B cell (primary cell): Measurements from ENCODE around the gene CACTIN. TPM values are rescaled to one million over a fixed set of nuclear protein-coding genes. Genes with fewer than 3 reads are reported as not detected.

Experiments
- ATAC-seq: fragments of 200-7000 bp; cut with Tn5 transposase; one replicate; pipeline ENCODE4 v1.10.0; 2021; ENCODE audit warnings: low read depth, mild to moderate bottlenecking, moderate number of reproducible peaks, moderate library complexity
- CTCF ChIA-PET: fragments of 350-600 bp; sonication (Branson Sonifier 250); formaldehyde crosslinking; loops from one replicate; lab custom pipeline; 2021; ENCODE audit warnings: antibody characterized with exemption, inconsistent platforms; lab: Charles Lee
- POLR2A ChIA-PET: fragments of 350-600 bp; sonication (Branson Sonifier 250); formaldehyde crosslinking; loops from one replicate; lab custom pipeline; 2021; ENCODE audit warnings: antibody characterized with exemption; lab: Charles Lee
- DNase-seq: peaks from one replicate; pipeline ENCODE4 v3.0.0; 2013
- H2AFZ ChIP-seq: 2 replicates; pipeline ENCODE4 v1.6.1; 2012; ENCODE audit warnings: mild to moderate bottlenecking, low read depth, low read length; ENCODE audit not compliant: insufficient read depth, poor library complexity, severe bottlenecking
- H3K27ac ChIP-seq, 2 donors: 1 replicate in 1 of 2; 2 replicates in 1 of 2; pipeline ENCODE4 v1.5.1; 2012 to 2013; ENCODE audit warnings: low read length in 2 of 2, mild to moderate bottlenecking in 2 of 2, moderate library complexity in 1 of 2
- H3K27me3 ChIP-seq, 4 experiments: fragments of 200-600 bp in 1 of 4; sonication (generic) in 1 of 4; replicated peaks in 1 of 4; 1 replicate in 2 of 4; 2 replicates in 2 of 4; pipeline versions ENCODE4 v1.6.1 to v1.7.0; 2013 to 2016; ENCODE audit warnings: low read length in 3 of 4, mild to moderate bottlenecking in 2 of 4, mixed read lengths in 1 of 4, moderate library complexity in 1 of 4; ENCODE audit not compliant: insufficient read depth in 4 of 4, control insufficient read depth in 3 of 4; ENCODE audit errors: control extremely low read depth in 1 of 4
- H3K36me3 ChIP-seq, 2 experiments: replicated peaks in 1 of 2; 1 replicate in 1 of 2; 2 replicates in 1 of 2; pipeline versions ENCODE4 v1.6.1 to v1.7.1; 2013; ENCODE audit warnings: low read length in 1 of 2; ENCODE audit not compliant: insufficient read depth in 2 of 2, control insufficient read depth in 1 of 2; ENCODE audit errors: control extremely low read depth in 1 of 2, extremely low read depth in 1 of 2
- H3K4me1 ChIP-seq, 2 donors: fragments of 200-600 bp in 1 of 2; sonication (generic) in 1 of 2; 1 replicate in 1 of 2; 2 replicates in 1 of 2; pipeline versions ENCODE4 v1.5.1 to v1.6.1; 2013 to 2017; ENCODE audit warnings: low read length in 2 of 2; ENCODE audit not compliant: control insufficient read depth in 2 of 2, insufficient read depth in 2 of 2
- H3K4me2 ChIP-seq: replicated peaks from 2 replicates; pipeline ENCODE3; 2012; ENCODE audit warnings: mild to moderate bottlenecking, low read depth, low read length; ENCODE audit not compliant: poor library complexity, severe bottlenecking
- H3K4me3 ChIP-seq, 5 experiments: fragments of 200-600 bp in 1 of 5; sonication (generic) in 1 of 5; 1 replicate in 3 of 5; 2 replicates in 2 of 5; pipeline versions ENCODE4 v1.5.1 to v1.7.0; 2011 to 2016; ENCODE audit warnings: low read length in 4 of 5, mild to moderate bottlenecking in 4 of 5, low read depth in 2 of 5, control low read depth in 1 of 5, moderate library complexity in 1 of 5; ENCODE audit not compliant: insufficient read depth in 1 of 5; ENCODE audit errors: control extremely low read depth in 1 of 5, extremely low read depth in 1 of 5
- H3K79me2 ChIP-seq: fragments of 200-600 bp; sonication (generic); one replicate; pipeline ENCODE4 v1.6.0; 2016; ENCODE audit warnings: low read length; ENCODE audit not compliant: control insufficient read depth, insufficient read depth
- H3K9ac ChIP-seq: fragments of 200-600 bp; sonication (generic); 2 replicates; pipeline ENCODE4 v1.6.1; 2017; ENCODE audit warnings: mild to moderate bottlenecking, low read length, moderate library complexity
- H3K9me3 ChIP-seq, 3 donors: one replicate each; pipeline versions ENCODE4 v1.6.1 to v1.7.1; 2013; ENCODE audit warnings: low read length in 2 of 3; ENCODE audit not compliant: control insufficient read depth in 2 of 3, insufficient read depth in 1 of 3; ENCODE audit errors: control extremely low read depth in 1 of 3
- H4K20me1 ChIP-seq: 2 replicates; pipeline ENCODE4 v1.6.0; 2012; ENCODE audit warnings: mild to moderate bottlenecking, low read length; ENCODE audit not compliant: insufficient read depth, control insufficient read depth, poor library complexity, severe bottlenecking
- H3K27ac Mint-ChIP-seq: one replicate; pipeline ENCODE4 v1.8.0; 2021; ENCODE audit warnings: mixed read lengths
- H3K27me3 Mint-ChIP-seq: one replicate; pipeline ENCODE4 v1.8.0; 2021; ENCODE audit warnings: mixed read lengths
- H3K4me1 Mint-ChIP-seq: one replicate; pipeline ENCODE4 v1.8.0; 2021; ENCODE audit warnings: mixed read lengths
- H3K4me3 Mint-ChIP-seq: one replicate; pipeline ENCODE4 v1.8.0; 2021; ENCODE audit warnings: mixed read lengths
- H3K9me3 Mint-ChIP-seq: one replicate; pipeline ENCODE4 v1.8.0; 2022; ENCODE audit warnings: mixed read lengths; ENCODE audit not compliant: insufficient read depth
- EZH2 ChIP-seq: IDR thresholded peaks from 2 replicates; pipeline ENCODE4 v1.6.1; 2012; ENCODE audit warnings: borderline replicate concordance, low read depth, mild to moderate bottlenecking, moderate library complexity, low read length; ENCODE audit not compliant: insufficient read depth, poor library complexity, severe bottlenecking
- WGBS: methylation state at CpG from one replicate; pipeline ENCODE4 v1.1.5; 2013; ENCODE audit warnings: missing lambda C conversion rate; ENCODE audit not compliant: insufficient coverage; 5-methylcytosine and 5-hydroxymethylcytosine counted together
- intact Hi-C: fragments of 100-400 bp; cut with micrococcal nuclease; formaldehyde crosslinking; loops from one replicate; pipeline ENCODE4 v1.10.0; 2022
- polyA plus RNA-seq: library from polyadenylated mRNA; depleted of rRNA; stranded (reverse); fragments of >200 nt; gene quantifications from 2 replicates; pipeline ENCODE4 v1.2.3, GENCODE V29; 2012
- total RNA-seq, 2 donors: library from RNA; stranded (reverse); fragments of 120-200 nt in 1 of 2; gene quantifications; 1 replicate in 1 of 2; 2 replicates in 1 of 2; pipeline versions ENCODE4 v1.2.3 to v1.2.4, GENCODE V29; 2013 to 2022
- TF ChIP-seq, protein P1 (sequence below): fragments of 200-600 bp; IDR thresholded peaks from one replicate; pipeline ENCODE4 v1.8.0; 2022; ENCODE audit warnings: antibody characterized with exemption, mild to moderate bottlenecking

The CACTIN gene
- total and polyA plus RNA-seq, 2 donors (not counting 1 experiment from before 2014, with no cell fraction given), result 40.6 to 41.8 TPM

DNA sequence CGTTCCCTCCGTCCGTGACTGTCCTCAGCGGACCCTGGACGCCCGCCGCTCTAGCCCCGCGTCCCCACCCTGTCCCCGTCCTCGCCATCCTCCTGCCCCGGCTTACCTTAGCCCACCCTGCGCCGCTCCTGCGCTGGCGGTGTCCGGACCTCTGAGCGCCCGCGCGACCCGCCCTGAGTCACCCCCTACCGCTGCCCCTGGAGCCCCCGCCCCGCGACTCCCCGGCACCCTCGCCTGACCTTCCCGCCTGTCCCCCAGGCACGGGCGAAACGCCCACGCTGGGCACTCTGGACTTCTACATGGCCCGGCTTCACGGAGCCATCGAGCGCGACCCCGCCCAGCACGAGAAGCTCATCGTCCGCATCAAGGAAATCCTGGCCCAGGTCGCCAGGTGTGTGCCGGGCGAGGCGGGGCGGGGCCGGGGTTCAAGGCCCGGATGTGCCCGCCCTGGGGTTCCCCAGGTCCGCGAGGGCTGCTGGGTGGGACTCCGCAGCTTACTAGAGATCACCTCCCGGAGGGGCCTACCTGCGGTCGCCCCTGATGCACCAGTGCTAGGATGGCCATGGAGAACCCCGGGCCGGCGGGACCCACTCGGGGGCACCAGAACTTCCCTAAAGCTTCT is 48.8 kb downstream of the CACTIN start:
- Histone ChIP-seq H3K79me2 (no peaks in the 10 kb centered on the region), H2AFZ (no peak overlapping the region), H3K4me3 (no peak overlapping the region), H3K4me1 (peaks cover 8 to 9% of the 10 kb centered on the region in 2 donors), H3K4me2 (no peak overlapping the region), H3K36me3 (no peaks in the 10 kb centered on the region), H3K9me3 (peaks cover 0 to 15% (median 0%) of the 10 kb centered on the region in 3 donors), H4K20me1 (peaks cover 7% of the 10 kb centered on the region), H3K27ac (no peak overlapping the region), H3K9ac (no peak overlapping the region), H3K27me3 (no peaks in the 10 kb centered on the region)
- H3K4me3 Mint-ChIP-seq, result no peak overlapping the region
- POLR2A ChIA-PET, result no interaction called here
- ATAC-seq (no peak), DNase-seq (no peak)
- H3K27me3 Mint-ChIP-seq, result no peaks in the 10 kb centered on the region
- CTCF ChIA-PET, result no interaction called here
- intact Hi-C loops, result no loop called here
- TF ChIP-seq, protein P1, sequence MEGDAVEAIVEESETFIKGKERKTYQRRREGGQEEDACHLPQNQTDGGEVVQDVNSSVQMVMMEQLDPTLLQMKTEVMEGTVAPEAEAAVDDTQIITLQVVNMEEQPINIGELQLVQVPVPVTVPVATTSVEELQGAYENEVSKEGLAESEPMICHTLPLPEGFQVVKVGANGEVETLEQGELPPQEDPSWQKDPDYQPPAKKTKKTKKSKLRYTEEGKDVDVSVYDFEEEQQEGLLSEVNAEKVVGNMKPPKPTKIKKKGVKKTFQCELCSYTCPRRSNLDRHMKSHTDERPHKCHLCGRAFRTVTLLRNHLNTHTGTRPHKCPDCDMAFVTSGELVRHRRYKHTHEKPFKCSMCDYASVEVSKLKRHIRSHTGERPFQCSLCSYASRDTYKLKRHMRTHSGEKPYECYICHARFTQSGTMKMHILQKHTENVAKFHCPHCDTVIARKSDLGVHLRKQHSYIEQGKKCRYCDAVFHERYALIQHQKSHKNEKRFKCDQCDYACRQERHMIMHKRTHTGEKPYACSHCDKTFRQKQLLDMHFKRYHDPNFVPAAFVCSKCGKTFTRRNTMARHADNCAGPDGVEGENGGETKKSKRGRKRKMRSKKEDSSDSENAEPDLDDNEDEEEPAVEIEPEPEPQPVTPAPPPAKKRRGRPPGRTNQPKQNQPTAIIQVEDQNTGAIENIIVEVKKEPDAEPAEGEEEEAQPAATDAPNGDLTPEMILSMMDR, result no peak
- no peak for TF ChIP-seq EZH2
- WGBS, result 96% methylated on average over 57 of the region's 60 CpGs
- H3K27ac Mint-ChIP-seq, result no peak overlapping the region
- no peaks in the 10 kb centered on the region for H3K9me3 Mint-ChIP-seq
- peaks cover 5% of the 10 kb centered on the region for H3K4me1 Mint-ChIP-seq

DNA sequence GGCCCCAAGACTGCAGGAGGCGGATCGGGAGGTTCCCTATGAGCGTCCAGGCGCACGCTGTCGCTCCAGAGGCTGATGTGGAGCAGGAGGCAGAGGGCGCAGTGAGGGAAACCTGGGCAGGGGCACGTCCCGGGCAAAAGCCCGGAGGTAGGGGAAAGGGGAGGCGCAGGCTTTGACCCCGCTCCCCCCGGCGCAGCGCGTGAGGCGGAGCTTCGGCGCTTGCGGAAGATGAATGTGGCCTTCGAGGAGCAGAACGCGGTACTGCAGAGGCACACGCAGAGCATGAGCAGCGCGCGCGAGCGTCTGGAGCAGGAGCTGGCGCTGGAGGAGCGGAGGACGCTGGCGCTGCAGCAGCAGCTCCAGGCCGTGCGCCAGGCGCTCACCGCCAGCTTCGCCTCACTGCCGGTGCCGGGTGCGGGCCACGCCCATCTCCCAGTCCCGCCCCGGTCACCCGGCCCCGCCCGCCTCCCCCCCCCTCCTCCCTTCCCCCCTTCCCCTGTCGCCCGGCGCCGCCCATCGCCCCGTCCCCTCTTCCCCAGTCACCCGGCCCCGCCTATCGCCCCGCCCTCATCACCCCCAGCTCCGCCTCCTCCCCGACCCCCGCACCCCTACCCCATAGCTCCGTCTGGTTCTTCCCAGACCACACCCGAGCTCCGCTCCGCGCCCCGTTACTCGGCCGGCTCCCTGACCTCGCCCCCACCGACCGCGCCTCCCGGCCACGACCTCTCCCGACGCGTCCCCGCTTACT is 49.7 kb downstream of the CACTIN start:
- no peak overlapping the region for H3K27ac ChIP-seq
- intact Hi-C loops, result no loop called here
- WGBS, result 82% methylated on average over 42 of the region's 78 CpGs
- H3K27me3 ChIP-seq, result no peaks in the 10 kb centered on the region
- DNase-seq (no peak), ATAC-seq (no peak)
- Mint-ChIP-seq H3K9me3 (no peaks in the 10 kb centered on the region), H3K4me3 (peak overlapping the region; percentile 32), H3K4me1 (peaks cover 12% of the 10 kb centered on the region), H3K27me3 (no peaks in the 10 kb centered on the region), H3K27ac (no peak overlapping the region)
- H3K4me3 ChIP-seq, result peak overlapping the region in 2 of 5 experiments; percentile 17 to 35
- H4K20me1 ChIP-seq, result peaks cover 7% of the 10 kb centered on the region
- H3K36me3 ChIP-seq, result no peaks in the 10 kb centered on the region
- TF ChIP-seq EZH2, result no peak
- TF ChIP-seq, protein P1, result no peak
- H3K4me2 ChIP-seq, result peak overlapping the region; percentile 55
- no peaks in the 10 kb centered on the region for H3K79me2 ChIP-seq
- H2AFZ ChIP-seq, result no peak overlapping the region
- peaks cover 12 to 15% of the 10 kb centered on the region in 2 donors for H3K4me1 ChIP-seq
- H3K9me3 ChIP-seq, result peaks cover 0 to 15% (median 0%) of the 10 kb centered on the region in 3 donors
- no peak overlapping the region for H3K9ac ChIP-seq
- ChIA-PET POLR2A (no interaction called here), CTCF (interaction anchor here (1.3 to 1.9 kb wide), 2 partner anchors 22 to 32 kb away, joined by 4 to 7 read pairs; no protein-coding TSS in a partner anchor)
